Measurements from ENCODE around the gene DGKK. TPM values are rescaled to one million over a fixed set of nuclear protein-coding genes. Genes with fewer than 3 reads are reported as not detected.
"Not testable (repeated sequence)": the region's sequence is repeated elsewhere in the genome, so short reads cannot be mapped to it uniquely, and the experiment has no call there.

Gene DGKK
- total and polyA plus RNA-seq, 2 donors, result under 0.01 to 0.11 TPM

- DNase-seq (ENCODE audit: low read depth in 6 of 9, low spot score in 9 of 9), result no peak
- no peaks in the 10 kb centered on the region for H3K9me3 ChIP-seq (ENCODE audit: control insufficient read depth in 2 of 2, insufficient read depth in 1 of 2, low read length in 1 of 2)
- 82% methylated on average over 2 of the region's 2 CpGs for WGBS
Observed at GRCh38 chrX:50393902-50394301, 76.7 kb downstream of the DGKK start.

DNA sequence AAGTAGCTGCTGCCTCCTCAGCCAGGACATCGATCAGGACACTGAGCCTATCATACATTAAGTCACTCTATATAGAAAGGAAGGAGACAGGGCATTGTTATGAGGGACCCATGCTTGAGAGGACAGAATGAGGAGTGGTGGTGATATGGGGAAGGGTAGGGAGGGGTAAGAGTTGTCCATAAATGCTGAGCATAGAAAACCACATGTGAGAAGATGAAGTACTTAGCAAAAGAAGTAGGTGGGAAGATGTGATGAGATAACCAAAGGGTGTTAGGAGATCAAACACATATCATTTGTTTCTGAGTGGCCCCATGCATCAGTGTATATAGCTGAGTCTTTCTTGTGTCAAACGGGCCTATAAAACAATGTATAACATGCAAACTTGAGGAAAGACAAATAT is 84.1 kb downstream of the DGKK start:
- no peaks in the 10 kb centered on the region for H3K9me3 ChIP-seq (ENCODE audit: control insufficient read depth in 2 of 2, insufficient read depth in 1 of 2, low read length in 1 of 2)
- no peaks in the 10 kb centered on the region for H3K4me1 ChIP-seq (ENCODE audit: control insufficient read depth in 2 of 2, insufficient read depth in 2 of 2, low read length in 2 of 2)
- H3K36me3 ChIP-seq (ENCODE audit: control insufficient read depth in 2 of 2, insufficient read depth in 2 of 2, low read length in 1 of 2), result no peaks in the 10 kb centered on the region
- no peak for DNase-seq (ENCODE audit: low read depth in 6 of 9, low spot score in 9 of 9)
- H3K4me3 ChIP-seq (ENCODE audit: low read length in 2 of 2), result no peak overlapping the region
- no peaks in the 10 kb centered on the region for H3K27me3 ChIP-seq (ENCODE audit: control insufficient read depth in 2 of 2, insufficient read depth in 1 of 2, low read length in 1 of 2)
- 94% methylated on average over 2 of the region's 2 CpGs for WGBS
- H3K27ac ChIP-seq (ENCODE audit: low read depth in 1 of 2, low read length in 1 of 2), result no peak overlapping the region

More at GRCh38 chrX:50393902-50394301, 76.7 kb downstream of the DGKK start:
- Histone ChIP-seq H3K4me3 (ENCODE audit: low read length in 2 of 2) (no peak overlapping the region), H3K27ac (ENCODE audit: low read depth in 1 of 2, low read length in 1 of 2) (no peak overlapping the region), H3K36me3 (ENCODE audit: control insufficient read depth in 2 of 2, insufficient read depth in 2 of 2, low read length in 1 of 2) (no peaks in the 10 kb centered on the region), H3K27me3 (ENCODE audit: control insufficient read depth in 2 of 2, insufficient read depth in 1 of 2, low read length in 1 of 2) (no peaks in the 10 kb centered on the region), H3K4me1 (ENCODE audit: control insufficient read depth in 2 of 2, insufficient read depth in 2 of 2, low read length in 2 of 2) (no peaks in the 10 kb centered on the region)

GRCh38 chrX:50381729-50382415 is 88.8 kb downstream of the DGKK start:
- Histone ChIP-seq H3K9me3 (ENCODE audit: control insufficient read depth in 2 of 2, insufficient read depth in 1 of 2, low read length in 1 of 2) (no peaks in the 10 kb centered on the region), H3K27ac (ENCODE audit: low read depth in 1 of 2, low read length in 1 of 2) (no peak overlapping the region), H3K27me3 (ENCODE audit: control insufficient read depth in 2 of 2, insufficient read depth in 1 of 2, low read length in 1 of 2) (no peaks in the 10 kb centered on the region), H3K4me1 (ENCODE audit: control insufficient read depth in 2 of 2, insufficient read depth in 2 of 2, low read length in 2 of 2) (no peaks in the 10 kb centered on the region), H3K36me3 (ENCODE audit: control insufficient read depth in 2 of 2, insufficient read depth in 2 of 2, low read length in 1 of 2) (no peaks in the 10 kb centered on the region), H3K4me3 (ENCODE audit: low read length in 2 of 2) (no peak overlapping the region)
- DNase-seq (ENCODE audit: low read depth in 6 of 9, low spot score in 9 of 9), result no peak
- 89% methylated on average over 5 of the region's 5 CpGs for WGBS

GRCh38 chrX:50375481-50376267 is 95.0 kb downstream of the DGKK start:
- no peak overlapping the region for H3K27ac ChIP-seq (ENCODE audit: low read depth in 1 of 2, low read length in 1 of 2)
- H3K36me3 ChIP-seq (ENCODE audit: control insufficient read depth in 2 of 2, insufficient read depth in 2 of 2, low read length in 1 of 2), result no peaks in the 10 kb centered on the region
- DNase-seq (ENCODE audit: low read depth in 6 of 9, low spot score in 9 of 9), result no peak
- no peaks in the 10 kb centered on the region for H3K27me3 ChIP-seq (ENCODE audit: control insufficient read depth in 2 of 2, insufficient read depth in 1 of 2, low read length in 1 of 2)
- H3K9me3 ChIP-seq (ENCODE audit: control insufficient read depth in 2 of 2, insufficient read depth in 1 of 2, low read length in 1 of 2), result no peaks in the 10 kb centered on the region
- 95% methylated on average over 9 of the region's 9 CpGs for WGBS
- no peak overlapping the region for H3K4me3 ChIP-seq (ENCODE audit: low read length in 2 of 2)
- H3K4me1 ChIP-seq (ENCODE audit: control insufficient read depth in 2 of 2, insufficient read depth in 2 of 2, low read length in 2 of 2), result no peaks in the 10 kb centered on the region

GRCh38 chrX:50372966-50373365 is 97.7 kb downstream of the DGKK start:
- no peaks in the 10 kb centered on the region for H3K27me3 ChIP-seq (ENCODE audit: control insufficient read depth in 2 of 2, insufficient read depth in 1 of 2, low read length in 1 of 2)
- H3K4me3 ChIP-seq (ENCODE audit: low read length in 2 of 2), result no peak overlapping the region
- no peak overlapping the region for H3K27ac ChIP-seq (ENCODE audit: low read depth in 1 of 2, low read length in 1 of 2)
- H3K9me3 ChIP-seq (ENCODE audit: control insufficient read depth in 2 of 2, insufficient read depth in 1 of 2, low read length in 1 of 2), result no peaks in the 10 kb centered on the region
- no peaks in the 10 kb centered on the region for H3K36me3 ChIP-seq (ENCODE audit: control insufficient read depth in 2 of 2, insufficient read depth in 2 of 2, low read length in 1 of 2)
- DNase-seq (ENCODE audit: low read depth in 6 of 9, low spot score in 9 of 9), result no peak
- H3K4me1 ChIP-seq (ENCODE audit: control insufficient read depth in 2 of 2, insufficient read depth in 2 of 2, low read length in 2 of 2), result no peaks in the 10 kb centered on the region
- WGBS, result 78% methylated on average over 4 of the region's 4 CpGs

DNA sequence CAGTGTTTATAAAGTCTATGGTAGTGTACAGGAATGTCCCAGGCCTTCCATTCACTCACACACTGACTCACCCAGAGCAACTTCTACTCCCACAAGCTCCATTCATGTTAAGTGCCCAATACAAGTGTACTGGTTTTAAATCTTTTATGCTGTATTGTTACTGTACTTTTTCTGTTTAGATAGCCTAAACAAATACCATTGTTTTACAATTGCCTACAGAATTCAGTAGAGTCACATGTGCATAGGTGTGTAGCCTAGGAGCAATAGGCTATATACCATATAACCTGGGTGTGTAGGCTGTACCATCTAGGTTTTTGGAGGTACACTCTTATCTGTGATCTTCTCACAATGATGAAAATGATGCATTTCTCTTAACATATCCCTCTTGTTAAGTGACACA is 126.7 kb downstream of the DGKK start:
- Histone ChIP-seq H3K4me3 (ENCODE audit: low read length in 2 of 2) (no peak overlapping the region), H3K36me3 (ENCODE audit: control insufficient read depth in 2 of 2, insufficient read depth in 2 of 2, low read length in 1 of 2) (no peaks in the 10 kb centered on the region), H3K27me3 (ENCODE audit: control insufficient read depth in 2 of 2, insufficient read depth in 1 of 2, low read length in 1 of 2) (no peaks in the 10 kb centered on the region), H3K27ac (ENCODE audit: low read depth in 1 of 2, low read length in 1 of 2) (no peak overlapping the region), H3K4me1 (ENCODE audit: control insufficient read depth in 2 of 2, insufficient read depth in 2 of 2, low read length in 2 of 2) (no peaks in the 10 kb centered on the region), H3K9me3 (ENCODE audit: control insufficient read depth in 2 of 2, insufficient read depth in 1 of 2, low read length in 1 of 2) (no peaks in the 10 kb centered on the region)
- DNase-seq (ENCODE audit: low read depth in 6 of 9, low spot score in 9 of 9), result no peak

DNA sequence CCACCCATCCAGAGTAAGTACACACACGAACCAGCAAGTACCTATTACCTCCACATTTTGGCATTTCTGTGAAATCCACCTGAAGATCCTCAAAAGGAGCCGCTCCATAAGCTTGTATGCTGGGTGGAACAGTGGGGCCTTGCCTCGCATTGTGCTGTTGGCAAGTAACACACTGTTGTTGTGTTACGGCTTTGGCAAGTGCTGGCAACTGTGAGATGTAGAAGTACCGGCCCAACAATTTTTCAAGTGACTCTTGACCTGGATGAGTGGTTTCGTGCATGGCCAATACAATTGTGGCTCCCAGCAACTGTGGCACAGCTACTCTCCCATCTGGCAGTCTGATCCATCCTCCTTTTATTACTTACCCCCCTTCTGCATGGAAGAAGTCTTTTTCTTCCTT is 137.3 kb downstream of the DGKK start:
- Histone ChIP-seq H3K4me1 (ENCODE audit: control insufficient read depth in 2 of 2, insufficient read depth in 2 of 2, low read length in 2 of 2) (no peaks in the 10 kb centered on the region), H3K36me3 (ENCODE audit: control insufficient read depth in 2 of 2, insufficient read depth in 2 of 2, low read length in 1 of 2) (no peaks in the 10 kb centered on the region), H3K27me3 (ENCODE audit: control insufficient read depth in 2 of 2, insufficient read depth in 1 of 2, low read length in 1 of 2) (no peaks in the 10 kb centered on the region), H3K4me3 (ENCODE audit: low read length in 2 of 2) (no peak overlapping the region), H3K27ac (ENCODE audit: low read depth in 1 of 2, low read length in 1 of 2) (no peak overlapping the region), H3K9me3 (ENCODE audit: control insufficient read depth in 2 of 2, insufficient read depth in 1 of 2, low read length in 1 of 2) (no peaks in the 10 kb centered on the region)
- no peak for DNase-seq (ENCODE audit: low read depth in 6 of 9, low spot score in 9 of 9)
- 89% methylated on average over 6 of the region's 6 CpGs for WGBS

GRCh38 chrX:50332668-50333067 is 138.0 kb downstream of the DGKK start:
- 47% methylated on average over 5 of the region's 5 CpGs for WGBS
- not testable (repeated sequence) for H3K36me3 ChIP-seq (ENCODE audit: control insufficient read depth in 2 of 2, insufficient read depth in 2 of 2, low read length in 1 of 2); H3K27ac ChIP-seq (ENCODE audit: low read depth in 1 of 2, low read length in 1 of 2); H3K4me3 ChIP-seq (ENCODE audit: low read length in 2 of 2); H3K4me1 ChIP-seq (ENCODE audit: control insufficient read depth in 2 of 2, insufficient read depth in 2 of 2, low read length in 2 of 2); H3K9me3 ChIP-seq (ENCODE audit: control insufficient read depth in 2 of 2, insufficient read depth in 1 of 2, low read length in 1 of 2); H3K27me3 ChIP-seq (ENCODE audit: control insufficient read depth in 2 of 2, insufficient read depth in 1 of 2, low read length in 1 of 2); DNase-seq (ENCODE audit: low read depth in 6 of 9, low spot score in 9 of 9)

GRCh38 chrX:50327235-50327634 is 143.4 kb downstream of the DGKK start:
- Histone ChIP-seq H3K9me3 (ENCODE audit: control insufficient read depth in 2 of 2, insufficient read depth in 1 of 2, low read length in 1 of 2) (no peaks in the 10 kb centered on the region), H3K27me3 (ENCODE audit: control insufficient read depth in 2 of 2, insufficient read depth in 1 of 2, low read length in 1 of 2) (no peaks in the 10 kb centered on the region), H3K4me3 (ENCODE audit: low read length in 2 of 2) (no peak overlapping the region), H3K4me1 (ENCODE audit: control insufficient read depth in 2 of 2, insufficient read depth in 2 of 2, low read length in 2 of 2) (no peaks in the 10 kb centered on the region), H3K27ac (ENCODE audit: low read depth in 1 of 2, low read length in 1 of 2) (no peak overlapping the region), H3K36me3 (ENCODE audit: control insufficient read depth in 2 of 2, insufficient read depth in 2 of 2, low read length in 1 of 2) (no peaks in the 10 kb centered on the region)
- 85% methylated on average over 2 of the region's 2 CpGs for WGBS
- DNase-seq (ENCODE audit: low read depth in 6 of 9, low spot score in 9 of 9), result no peak
